Activated CD4-positive, alpha-beta T cell treated with anti-CD3 and anti-CD28 coated beads, Interleukin-2, amount 50 U/mL, for 4 hours (primary cell): ENCODE data around the gene AGTR1.
"Not testable (repeated sequence)": the region's sequence is repeated elsewhere in the genome, so short reads cannot be mapped to it uniquely, and the experiment has no call there.

Experiments
- DNase-seq, 2 experiments: peaks; one replicate each; pipeline ENCODE4 v3.0.0-alpha.2; 2020

Gene AGTR1

GRCh38 chr3:148759430-148759829 is 61.7 kb downstream of the AGTR1 start:
- no peak for DNase-seq

GRCh38 chr3:148763156-148763680 is 65.5 kb downstream of the AGTR1 start:
- DNase-seq, result no peak

- DNase-seq, result no peak
Measured at GRCh38 chr3:148763986-148764935, 66.6 kb downstream of the AGTR1 start.

- no peak for DNase-seq
Measured at GRCh38 chr3:148772361-148772760, 74.7 kb downstream of the AGTR1 start.

- DNase-seq, result no peak
Measured at GRCh38 chr3:148772835-148773234, 75.1 kb downstream of the AGTR1 start.

GRCh38 chr3:148773805-148774204 is 76.1 kb downstream of the AGTR1 start:
- DNase-seq, result no peak

GRCh38 chr3:148778926-148779325 is 81.2 kb downstream of the AGTR1 start:
- no peak for DNase-seq

GRCh38 chr3:148785026-148785425 is 87.3 kb downstream of the AGTR1 start:
- DNase-seq, result not testable (repeated sequence)

GRCh38 chr3:148786159-148786558 is 88.5 kb downstream of the AGTR1 start:
- DNase-seq, result not testable (repeated sequence)

GRCh38 chr3:148789146-148789545 is 91.4 kb downstream of the AGTR1 start:
- no peak for DNase-seq

- no peak for DNase-seq
Measured at GRCh38 chr3:148789906-148790305, 92.2 kb downstream of the AGTR1 start.

GRCh38 chr3:148790370-148790769 is 92.7 kb downstream of the AGTR1 start:
- no peak for DNase-seq

GRCh38 chr3:148790851-148791735 is 93.4 kb downstream of the AGTR1 start:
- DNase-seq, result no peak

- DNase-seq, result no peak
Measured at GRCh38 chr3:148791920-148792319, 94.2 kb downstream of the AGTR1 start.

GRCh38 chr3:148792516-148792915 is 94.8 kb downstream of the AGTR1 start:
- no peak for DNase-seq
